Measurements from ENCODE around the gene PAPSS1. TPM values are rescaled to one million over a fixed set of nuclear protein-coding genes. Genes with fewer than 3 reads are reported as not detected.
"Not testable (repeated sequence)": the region's sequence is repeated elsewhere in the genome, so short reads cannot be mapped to it uniquely, and the experiment has no call there.

Gene PAPSS1
- total RNA-seq, 1 experiment from 2014 or later = 63.2 TPM

DNA sequence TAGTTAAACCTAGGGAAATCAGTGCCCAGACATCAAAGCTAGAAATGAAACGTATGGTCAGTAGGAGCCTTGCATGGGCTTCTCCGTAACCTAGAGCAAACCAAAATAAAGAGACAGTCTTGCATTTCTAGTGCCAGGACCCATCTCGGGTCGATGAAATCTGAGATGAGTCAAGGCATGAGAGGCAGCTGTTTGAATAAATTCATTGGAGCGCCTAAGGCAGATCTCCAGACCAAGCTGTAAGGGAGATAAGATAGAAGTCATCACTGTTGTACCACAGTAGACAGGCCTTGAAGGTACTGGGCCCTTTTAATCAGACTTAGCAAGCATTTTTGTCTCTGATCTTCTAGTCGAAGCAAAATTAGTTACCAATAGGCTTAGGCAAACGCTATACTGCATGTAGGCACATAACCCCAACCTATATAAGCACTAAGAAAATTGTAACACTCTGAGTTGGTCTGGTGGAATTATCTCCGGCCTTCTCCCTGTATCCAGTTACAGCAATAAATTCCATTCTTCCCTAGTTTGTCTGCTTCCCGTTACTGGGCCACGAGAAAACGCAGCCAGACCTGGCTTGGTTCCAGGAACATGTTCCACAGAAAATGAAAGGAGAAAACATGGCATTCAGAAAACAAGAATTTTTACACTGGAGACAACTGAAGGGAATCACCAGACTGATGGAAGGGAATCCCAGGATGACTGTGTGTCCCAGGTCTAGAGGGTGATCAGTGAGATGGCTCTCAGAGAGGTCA, 21.1 kb upstream of the PAPSS1 start:
- no peak overlapping the region for H3K4me3 ChIP-seq
- H3K9me3 ChIP-seq (replicated peaks) = no peaks in the 10 kb centered on the region
- H3K27ac ChIP-seq = no peak overlapping the region
- DNase-seq (ENCODE audit: low read depth in 1 of 2, low spot score in 2 of 2) = no peak
- no peaks in the 10 kb centered on the region for H3K36me3 ChIP-seq
- no peaks in the 10 kb centered on the region for H3K4me1 ChIP-seq (replicated peaks)
- H3K27me3 ChIP-seq (replicated peaks) = no peaks in the 10 kb centered on the region

GRCh38 chr4:107740381-107740780, 20.3 kb upstream of the PAPSS1 start:
- no peaks in the 10 kb centered on the region for H3K36me3 ChIP-seq
- no peaks in the 10 kb centered on the region for H3K27me3 ChIP-seq (replicated peaks)
- H3K4me3 ChIP-seq = no peak overlapping the region
- no peak for DNase-seq (ENCODE audit: low read depth in 1 of 2, low spot score in 2 of 2)
- no peaks in the 10 kb centered on the region for H3K9me3 ChIP-seq (replicated peaks)
- no peaks in the 10 kb centered on the region for H3K4me1 ChIP-seq (replicated peaks)
- no peak overlapping the region for H3K27ac ChIP-seq

- Histone ChIP-seq H3K4me1 (replicated peaks) (no peaks in the 10 kb centered on the region), H3K27me3 (replicated peaks) (no peaks in the 10 kb centered on the region)
- no peak for DNase-seq (ENCODE audit: low read depth in 1 of 2, low spot score in 2 of 2)
These were observed 17.4 kb upstream of the PAPSS1 start for GRCh38 chr4:107737450-107737849.

DNA sequence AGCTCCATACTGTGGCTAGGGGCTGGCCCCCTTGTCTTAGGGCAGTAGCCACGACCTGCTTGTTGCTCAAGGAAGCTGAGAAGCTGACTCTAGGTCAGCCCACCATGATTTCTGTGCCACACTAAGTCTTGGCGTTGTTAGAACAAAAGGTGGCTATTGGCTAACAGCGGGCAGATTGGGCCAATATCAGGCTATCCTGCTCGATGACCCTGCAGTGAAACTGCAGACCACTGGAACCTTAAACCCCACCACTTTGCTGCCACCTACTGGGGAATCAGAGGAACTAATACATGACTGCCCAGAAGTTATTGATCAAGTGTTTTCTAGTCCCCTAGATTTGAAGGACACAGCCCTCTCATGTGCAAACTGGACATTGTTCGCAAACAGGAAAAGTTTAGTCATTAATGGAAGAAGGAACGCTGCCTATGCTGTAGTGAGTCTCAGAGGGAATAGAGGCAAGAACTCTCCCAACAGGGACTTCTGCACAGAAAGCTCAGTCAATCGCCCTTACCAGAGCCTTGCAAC, 17.0 kb upstream of the PAPSS1 start:
- Histone ChIP-seq H3K4me3 (no peak overlapping the region), H3K36me3 (no peaks in the 10 kb centered on the region), H3K27ac (no peak overlapping the region), H3K27me3 (replicated peaks) (no peaks in the 10 kb centered on the region), H3K4me1 (replicated peaks) (no peaks in the 10 kb centered on the region), H3K9me3 (replicated peaks) (no peaks in the 10 kb centered on the region)
- DNase-seq (ENCODE audit: low read depth in 1 of 2, low spot score in 2 of 2) = peak; percentile 28 to 50

More at GRCh38 chr4:107737450-107737849, 17.4 kb upstream of the PAPSS1 start:
- H3K4me3 ChIP-seq = no peak overlapping the region
- no peaks in the 10 kb centered on the region for H3K36me3 ChIP-seq
- H3K27ac ChIP-seq = no peak overlapping the region
- no peaks in the 10 kb centered on the region for H3K9me3 ChIP-seq (replicated peaks)

DNA sequence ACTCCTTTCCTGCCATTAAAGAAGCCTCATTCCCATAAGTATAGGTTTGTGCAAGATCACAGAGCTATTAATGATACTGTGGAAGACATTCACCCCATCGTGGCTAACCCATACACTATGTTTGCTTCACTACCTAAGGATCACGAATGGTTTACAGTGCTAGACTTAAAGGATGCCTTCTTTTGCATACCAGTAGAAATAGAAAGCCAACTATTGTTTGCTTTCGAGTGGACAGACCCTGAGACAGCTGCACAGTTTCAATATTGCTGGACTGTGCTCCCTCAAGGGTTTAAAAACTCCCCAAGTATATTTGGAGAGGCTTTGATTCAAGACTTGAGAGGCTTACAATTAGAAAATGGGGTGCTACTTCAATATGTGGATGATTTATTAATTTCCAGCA, 16.0 kb upstream of the PAPSS1 start:
- Histone ChIP-seq H3K4me3 (no peak overlapping the region), H3K36me3 (no peaks in the 10 kb centered on the region), H3K27me3 (replicated peaks) (no peaks in the 10 kb centered on the region), H3K4me1 (replicated peaks) (no peaks in the 10 kb centered on the region), H3K27ac (no peak overlapping the region), H3K9me3 (replicated peaks) (no peaks in the 10 kb centered on the region)
- DNase-seq (ENCODE audit: low read depth in 1 of 2, low spot score in 2 of 2) = no peak

DNA sequence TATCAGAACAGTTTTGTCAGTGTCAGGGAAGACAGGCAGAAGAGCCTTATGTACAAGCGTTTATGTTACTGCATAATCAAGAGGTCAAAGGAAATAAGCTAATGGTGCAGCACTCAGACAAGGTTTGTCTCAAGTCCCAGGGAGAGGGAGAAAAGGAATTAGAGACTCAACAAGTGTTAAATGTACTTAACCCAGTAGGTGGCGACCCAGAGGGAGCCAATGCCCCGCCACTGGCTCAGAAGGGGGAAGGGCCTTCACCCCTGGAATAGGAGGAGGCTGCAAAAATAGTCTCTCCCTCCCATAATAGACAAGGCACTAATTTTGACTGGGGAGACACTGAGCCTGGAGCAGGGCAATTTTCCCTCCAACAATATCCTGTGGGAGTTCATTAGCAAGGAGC, 14.1 kb upstream of the PAPSS1 start:
- Histone ChIP-seq H3K9me3 (replicated peaks) (no peaks in the 10 kb centered on the region), H3K36me3 (no peaks in the 10 kb centered on the region), H3K4me3 (no peak overlapping the region), H3K27ac (no peak overlapping the region), H3K27me3 (replicated peaks) (no peaks in the 10 kb centered on the region), H3K4me1 (replicated peaks) (no peaks in the 10 kb centered on the region)
- DNase-seq (ENCODE audit: low read depth in 1 of 2, low spot score in 2 of 2) = no peak

DNA sequence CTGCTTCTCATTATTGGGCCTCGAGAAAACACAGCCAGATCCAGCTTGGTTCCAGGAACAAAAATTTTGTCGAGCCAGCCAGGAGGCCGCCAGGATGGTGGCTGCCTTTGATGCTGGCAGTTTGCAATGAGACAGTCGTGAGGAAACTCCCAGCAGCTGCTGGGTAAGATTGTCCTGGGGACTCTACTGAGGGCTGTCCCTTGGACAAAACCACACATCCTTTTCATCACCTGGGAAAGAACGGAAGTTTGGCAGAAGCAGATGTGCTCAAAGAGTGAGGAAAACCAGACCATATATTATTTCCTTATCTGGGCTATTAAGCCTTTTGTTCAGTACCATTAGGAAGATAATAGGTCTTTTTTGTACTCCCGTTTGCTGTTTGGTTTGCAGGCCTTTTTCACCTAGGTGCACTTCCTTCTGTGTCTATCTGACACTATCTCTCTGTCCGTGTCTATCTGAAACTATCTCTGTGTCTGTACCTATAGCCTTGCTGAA, 13.4 kb upstream of the PAPSS1 start:
- Histone ChIP-seq H3K27me3 (replicated peaks) (no peaks in the 10 kb centered on the region), H3K27ac (no peak overlapping the region), H3K36me3 (no peaks in the 10 kb centered on the region)

GRCh38 chr4:107729050-107729449, 9.0 kb upstream of the PAPSS1 start:
- H3K27ac ChIP-seq; H3K9me3 ChIP-seq (replicated peaks); H3K36me3 ChIP-seq; H3K27me3 ChIP-seq (replicated peaks); DNase-seq (ENCODE audit: low read depth in 1 of 2, low spot score in 2 of 2); H3K4me1 ChIP-seq (replicated peaks); H3K4me3 ChIP-seq: not testable (repeated sequence)

More for the DNA sequence above, 13.4 kb upstream of the PAPSS1 start:
- no peak for DNase-seq (ENCODE audit: low read depth in 1 of 2, low spot score in 2 of 2)
- Histone ChIP-seq H3K4me1 (replicated peaks) (no peaks in the 10 kb centered on the region), H3K4me3 (no peak overlapping the region), H3K9me3 (replicated peaks) (no peaks in the 10 kb centered on the region)

- not testable (repeated sequence) for H3K27me3 ChIP-seq (replicated peaks); H3K4me1 ChIP-seq (replicated peaks); H3K4me3 ChIP-seq; H3K36me3 ChIP-seq; H3K27ac ChIP-seq; H3K9me3 ChIP-seq (replicated peaks); DNase-seq (ENCODE audit: low read depth in 1 of 2, low spot score in 2 of 2)
These were observed 6.3 kb upstream of the PAPSS1 start for GRCh38 chr4:107726131-107726925.

DNA sequence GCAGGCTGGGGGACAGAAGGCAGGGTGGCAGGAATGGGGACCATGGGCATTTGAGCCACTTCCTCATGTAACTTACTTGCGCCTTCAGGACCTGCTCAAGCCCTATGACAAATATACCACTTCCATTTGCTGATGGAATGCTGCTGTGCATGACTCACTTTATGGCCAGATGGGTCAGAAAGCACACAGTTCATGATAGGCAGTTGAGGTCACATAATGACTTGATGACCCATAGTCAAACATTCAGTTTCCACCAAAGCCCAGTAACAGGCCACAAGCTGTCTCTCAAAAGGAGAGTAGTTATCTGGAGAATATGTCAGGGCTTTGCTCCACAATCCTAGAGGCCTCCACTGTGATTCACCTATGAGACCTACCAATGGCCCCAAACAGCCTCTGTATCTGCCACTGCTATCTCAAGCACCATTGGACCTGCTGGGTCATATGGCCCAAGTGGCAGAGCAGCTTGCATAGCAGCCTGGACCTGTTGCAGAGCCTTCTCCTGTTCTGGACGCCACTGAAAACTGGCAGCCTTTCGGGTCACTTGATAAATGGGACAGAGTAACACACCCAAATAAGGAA, 5.3 kb upstream of the PAPSS1 start:
- no peaks in the 10 kb centered on the region for H3K27me3 ChIP-seq (replicated peaks)
- H3K27ac ChIP-seq = no peak overlapping the region
- no peak overlapping the region for H3K4me3 ChIP-seq
- no peaks in the 10 kb centered on the region for H3K9me3 ChIP-seq (replicated peaks)
- H3K36me3 ChIP-seq = no peaks in the 10 kb centered on the region
- no peak for DNase-seq (ENCODE audit: low read depth in 1 of 2, low spot score in 2 of 2)
- H3K4me1 ChIP-seq (replicated peaks) = no peaks in the 10 kb centered on the region; the same call in 1 of the 2 replicates

DNA sequence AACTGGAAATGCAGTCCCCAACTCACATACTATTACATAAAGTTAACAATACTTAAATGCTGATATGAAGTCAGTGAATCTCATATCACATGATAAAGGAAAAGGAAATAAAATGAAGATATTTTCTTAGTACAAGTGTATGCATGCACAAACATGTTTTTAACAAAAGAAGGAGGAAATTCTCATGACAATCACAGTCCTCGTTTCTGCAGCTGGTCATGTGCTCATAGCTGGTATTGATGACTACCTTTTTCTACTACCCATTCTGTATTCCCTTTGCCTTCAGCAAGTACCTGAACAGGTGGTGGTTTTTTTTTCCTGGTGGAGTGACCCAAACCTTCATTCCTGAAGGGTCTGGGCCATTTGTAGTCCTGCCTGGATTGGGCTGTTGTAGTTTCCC, 3.3 kb upstream of the PAPSS1 start:
- not testable (repeated sequence) for DNase-seq (ENCODE audit: low read depth in 1 of 2, low spot score in 2 of 2); H3K27me3 ChIP-seq (replicated peaks); H3K36me3 ChIP-seq

DNA sequence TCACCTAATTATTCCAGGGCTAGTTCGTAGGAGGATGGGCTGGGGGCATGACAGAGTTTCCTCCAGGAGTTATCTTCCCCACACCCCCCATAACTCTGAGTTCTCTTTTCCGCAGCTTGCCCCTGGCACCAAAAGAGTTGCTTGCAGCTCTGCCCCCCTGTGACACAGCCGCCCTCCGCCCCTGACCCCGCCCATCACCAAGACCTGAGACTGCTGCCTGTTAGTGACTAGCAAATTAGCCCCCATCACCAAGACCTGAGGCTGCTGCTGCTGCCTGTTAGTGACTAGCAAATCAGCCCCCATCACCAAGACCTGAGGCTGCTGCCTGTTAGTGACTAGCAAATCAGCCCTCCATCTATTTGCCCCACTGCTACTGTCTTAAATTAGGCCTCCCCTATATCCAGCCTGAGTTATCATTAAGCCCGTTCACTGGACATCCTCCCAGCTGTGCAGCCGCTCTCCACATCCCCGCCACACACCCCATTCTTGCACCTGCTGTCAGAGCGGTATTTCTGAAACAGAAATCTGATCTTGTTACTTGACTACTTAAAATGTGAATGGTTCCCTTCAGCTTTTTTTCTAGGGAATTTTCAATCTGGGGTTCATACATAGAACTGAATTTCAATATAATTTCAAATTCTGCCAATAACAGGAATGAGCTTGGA, 1.5 kb upstream of the PAPSS1 start:
- no peaks in the 10 kb centered on the region for H3K27me3 ChIP-seq (replicated peaks)
- H3K4me3 ChIP-seq = no peak overlapping the region
- peaks cover 7% of the 10 kb centered on the region; the same call in 1 of the 2 replicates for H3K36me3 ChIP-seq
- no peak for DNase-seq (ENCODE audit: low read depth in 1 of 2, low spot score in 2 of 2)
- no peak overlapping the region for H3K27ac ChIP-seq
- peaks cover 10% of the 10 kb centered on the region for H3K4me1 ChIP-seq (replicated peaks)
- H3K9me3 ChIP-seq (replicated peaks) = no peaks in the 10 kb centered on the region

More for the DNA sequence above, 3.3 kb upstream of the PAPSS1 start:
- not testable (repeated sequence) for H3K9me3 ChIP-seq (replicated peaks); H3K4me3 ChIP-seq; H3K4me1 ChIP-seq (replicated peaks); H3K27ac ChIP-seq

DNA sequence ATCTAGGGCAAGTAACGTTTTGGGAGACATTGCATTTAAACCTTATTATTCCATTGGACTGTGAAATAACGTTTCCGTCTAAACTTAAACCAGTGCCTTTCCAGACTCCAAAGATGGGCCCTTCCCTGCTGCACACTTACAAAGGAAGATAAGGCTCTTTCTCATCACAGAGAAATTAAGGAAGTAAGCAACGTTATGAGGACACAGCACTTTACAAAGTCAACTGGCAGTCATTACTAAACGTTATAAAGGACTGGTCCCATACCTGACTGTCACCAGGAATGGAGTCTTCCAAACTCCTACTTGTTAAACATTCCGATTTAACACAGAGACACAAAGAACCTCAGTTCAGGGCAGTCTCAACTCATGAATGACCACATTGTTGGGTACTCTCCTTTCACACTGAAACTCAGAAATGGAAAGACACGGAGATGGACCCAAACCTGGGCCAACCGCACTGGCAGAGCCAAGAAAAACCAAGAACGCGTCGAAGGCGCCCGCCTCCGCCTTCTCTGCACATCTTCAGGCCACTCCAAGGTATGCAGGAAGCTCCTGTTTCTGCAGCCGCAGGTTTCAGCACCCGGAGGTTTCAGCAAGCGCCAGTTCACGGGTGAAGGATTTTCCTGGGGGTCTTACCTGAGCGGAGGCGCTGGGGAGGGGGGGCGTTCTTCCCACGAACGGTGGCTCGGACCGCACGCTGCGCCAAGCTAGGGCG, 670 bp downstream of the PAPSS1 start:
- H3K36me3 ChIP-seq = peaks cover 7% of the 10 kb centered on the region; the same call in 1 of the 2 replicates
- no peaks in the 10 kb centered on the region for H3K27me3 ChIP-seq (replicated peaks)
- H3K4me1 ChIP-seq (replicated peaks) = peaks cover 10% of the 10 kb centered on the region
- no peak overlapping the region for H3K27ac ChIP-seq
- DNase-seq (ENCODE audit: low read depth in 1 of 2, low spot score in 2 of 2) = no peak
- H3K4me3 ChIP-seq = peak overlapping the region; percentile 73
- no peaks in the 10 kb centered on the region for H3K9me3 ChIP-seq (replicated peaks)
